NCI-H1930 (cell line): ENCODE data around the gene PDXDC1.
"Not testable (repeated sequence)": the region's sequence is repeated elsewhere in the genome, so short reads cannot be mapped to it uniquely, and the experiment has no call there.

ENCODE experiments used
- DNase-seq, 2 experiments: peaks; one replicate each; lab custom pipeline; 2025; lab: John Stamatoyannopoulos, UW

The PDXDC1 gene

GRCh38 chr16:15065961-15066360 is 91.1 kb downstream of the PDXDC1 start:
- not testable (repeated sequence) for DNase-seq

GRCh38 chr16:15066690-15067089 is 91.9 kb downstream of the PDXDC1 start:
- DNase-seq = not testable (repeated sequence)

- not testable (repeated sequence) for DNase-seq
These were observed 96.2 kb downstream of the PDXDC1 start for GRCh38 chr16:15071013-15071412.

GRCh38 chr16:15071916-15072769 is 97.3 kb downstream of the PDXDC1 start:
- not testable (repeated sequence) for DNase-seq

- no peak for DNase-seq
These were observed 98.3 kb downstream of the PDXDC1 start for GRCh38 chr16:15073101-15073500.

GRCh38 chr16:15076161-15076560 is 101.3 kb downstream of the PDXDC1 start:
- not testable (repeated sequence) for DNase-seq

GRCh38 chr16:15080883-15081282 is 106.1 kb downstream of the PDXDC1 start:
- not testable (repeated sequence) for DNase-seq

GRCh38 chr16:15082788-15083187 is 108.0 kb downstream of the PDXDC1 start:
- DNase-seq = not testable (repeated sequence)

GRCh38 chr16:15090663-15091269 is 115.9 kb downstream of the PDXDC1 start:
- not testable (repeated sequence) for DNase-seq

- DNase-seq = not testable (repeated sequence)
These were observed 118.7 kb downstream of the PDXDC1 start for GRCh38 chr16:15093571-15093954.

- DNase-seq = peak; percentile 90
These were observed 119.4 kb downstream of the PDXDC1 start, which contains the start of gene RRN3 for GRCh38 chr16:15093955-15094827. Gene RRN3, minus strand, starts transcription at chr16:15094272. Its CDS starts 39 bp downstream, at chr16:15094233.

- not testable (repeated sequence) for DNase-seq
These were observed 121.8 kb downstream of the PDXDC1 start for GRCh38 chr16:15096583-15096972.

- not testable (repeated sequence) for DNase-seq
These were observed 124.6 kb downstream of the PDXDC1 start for GRCh38 chr16:15099366-15099909.

- DNase-seq = not testable (repeated sequence)
These were observed 125.7 kb downstream of the PDXDC1 start for GRCh38 chr16:15100372-15100987.

- DNase-seq = not testable (repeated sequence)
These were observed 153.0 kb downstream of the PDXDC1 start for GRCh38 chr16:15127641-15128425.

GRCh38 chr16:15130256-15130932 is 155.6 kb downstream of the PDXDC1 start:
- DNase-seq = not testable (repeated sequence)

GRCh38 chr16:15130943-15131700 is 156.3 kb downstream of the PDXDC1 start:
- DNase-seq = not testable (repeated sequence)

GRCh38 chr16:15132719-15133428 is 158.0 kb downstream of the PDXDC1 start:
- DNase-seq = not testable (repeated sequence)
